Body of pancreas (tissue), 4 donors: ENCODE measurements around the gene C5orf47. TPM values are rescaled to one million over a fixed set of nuclear protein-coding genes. Genes with fewer than 3 reads are reported as not detected.
A peak's percentile ranks its signal among the peaks of the same experiment; 100 is the strongest.

Experiments
- ATAC-seq: fragments of 150-250 bp; one replicate; pipeline ENCODE4 v1.9.1; 2016
- DNase-seq, 4 donors: peaks; one replicate each; pipeline ENCODE4 v3.0.0-alpha.2; 2019
- H3K27ac ChIP-seq, 4 donors: fragments of 200-600 bp; sonication (generic); 1 replicate in 3 of 4; 2 replicates in 1 of 4; pipeline versions ENCODE4 v1.5.1 to v1.6.1; 2016 to 2019; ENCODE audit warnings: mild to moderate bottlenecking in 1 of 4, mixed read lengths in 1 of 4, moderate library complexity in 1 of 4
- H3K27me3 ChIP-seq, 2 donors: fragments of 200-600 bp; sonication (generic); one replicate each; pipeline ENCODE4 v1.6.0; 2016; ENCODE audit warnings: mild to moderate bottlenecking in 1 of 2
- H3K36me3 ChIP-seq, 2 donors: fragments of 200-600 bp; sonication (generic); replicated peaks in 1 of 2; 2 replicates each; pipeline ENCODE4 v1.5.1; 2016; ENCODE audit warnings: low read depth in 2 of 2; ENCODE audit not compliant: insufficient read depth in 1 of 2
- H3K4me1 ChIP-seq: fragments of 200-600 bp; sonication (generic); one replicate; pipeline ENCODE4 v1.6.0; 2016
- H3K4me3 ChIP-seq, 2 donors: fragments of 200-600 bp; sonication (generic); 1 replicate in 1 of 2; 2 replicates in 1 of 2; pipeline ENCODE4 v1.5.1; 2016 to 2019
- H3K9me3 ChIP-seq, 3 donors: fragments of 200-600 bp; sonication (generic); 1 replicate in 2 of 3; 2 replicates in 1 of 3; pipeline ENCODE4 v1.5.1; 2016
- POLR2A ChIP-seq, 3 donors: fragments of 450-650 bp; IDR thresholded peaks; one replicate each; pipeline ENCODE4 v1.6.1; 2016; ENCODE audit warnings: antibody characterized with exemption in 3 of 3, mild to moderate bottlenecking in 2 of 3
- WGBS, 2 donors: methylation state at CpG; one replicate each; pipeline ENCODE4 v1.1.5; 2017; 5-methylcytosine and 5-hydroxymethylcytosine counted together
- intact Hi-C: fragments of 100-400 bp; cut with DNase I; formaldehyde crosslinking; loops from one replicate; pipeline ENCODE4 v1.15.1; 2023
- total RNA-seq, 2 donors: library from RNA; depleted of rRNA; stranded (reverse); fragments of >200 nt; gene quantifications; one replicate each; pipeline ENCODE4 v1.1.0, GENCODE V29; 2016
- TF ChIP-seq, protein P1 (sequence below), 7 experiments: fragments of 450-650 bp in 4 of 7; fragments of 200-600 bp in 3 of 7; sonication (generic) in 3 of 7; IDR thresholded peaks; one replicate each; pipeline ENCODE4 v1.5.1; 2016 to 2019; ENCODE audit warnings: antibody characterized with exemption in 7 of 7

Gene C5orf47
- total RNA-seq, 2 donors from 2014 or later, result not detected

DNA sequence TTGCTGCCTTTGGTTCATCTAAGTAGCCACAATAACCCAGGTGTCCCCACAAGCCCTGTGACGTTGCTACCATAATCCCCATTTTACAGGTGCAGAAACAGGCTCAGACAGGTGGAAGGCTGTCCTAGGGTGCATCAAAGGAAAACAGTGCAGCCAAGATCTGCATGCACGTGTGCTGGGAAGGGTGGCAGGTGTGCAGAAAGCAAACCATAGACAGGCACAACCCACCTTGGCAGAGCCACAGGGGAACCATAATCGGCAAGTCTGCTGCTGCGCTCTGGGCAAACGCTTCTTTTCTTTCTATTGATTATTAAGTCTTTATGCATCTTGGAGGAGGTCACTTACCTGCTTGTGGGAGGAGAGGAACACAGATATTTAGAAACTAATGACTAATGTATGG is 63.7 kb downstream of the C5orf47 start:
- intact Hi-C loops, result no loop called here
- DNase-seq, result peak in 3 of 4 donors; percentile 25 to 61 (median 43)

DNA sequence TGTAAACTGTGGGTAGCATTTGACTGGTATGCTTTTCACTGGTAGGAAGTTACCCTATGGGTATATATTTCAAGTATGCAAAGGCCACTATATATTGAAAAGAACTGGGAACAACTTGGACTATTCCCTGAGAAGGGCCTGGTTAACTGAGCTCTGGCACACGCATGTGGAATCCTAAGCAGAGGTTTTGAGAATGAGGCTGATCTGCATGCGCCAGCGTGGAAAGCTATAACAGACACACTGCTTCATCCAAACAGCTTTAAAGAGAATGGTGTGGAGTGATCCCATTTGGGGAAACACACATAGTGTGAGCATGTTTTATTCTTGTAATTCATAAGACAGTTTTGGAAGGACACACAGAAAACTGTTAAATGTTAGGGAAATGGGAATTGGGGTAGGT is 64.9 kb downstream of the C5orf47 start:
- WGBS, 2 donors, result 94% methylated on average over 3 of the region's 3 CpGs
- ATAC-seq, result no peak
- intact Hi-C loops, result no loop called here

More for the DNA sequence above, 63.7 kb downstream of the C5orf47 start:
- TF ChIP-seq, protein P1, sequence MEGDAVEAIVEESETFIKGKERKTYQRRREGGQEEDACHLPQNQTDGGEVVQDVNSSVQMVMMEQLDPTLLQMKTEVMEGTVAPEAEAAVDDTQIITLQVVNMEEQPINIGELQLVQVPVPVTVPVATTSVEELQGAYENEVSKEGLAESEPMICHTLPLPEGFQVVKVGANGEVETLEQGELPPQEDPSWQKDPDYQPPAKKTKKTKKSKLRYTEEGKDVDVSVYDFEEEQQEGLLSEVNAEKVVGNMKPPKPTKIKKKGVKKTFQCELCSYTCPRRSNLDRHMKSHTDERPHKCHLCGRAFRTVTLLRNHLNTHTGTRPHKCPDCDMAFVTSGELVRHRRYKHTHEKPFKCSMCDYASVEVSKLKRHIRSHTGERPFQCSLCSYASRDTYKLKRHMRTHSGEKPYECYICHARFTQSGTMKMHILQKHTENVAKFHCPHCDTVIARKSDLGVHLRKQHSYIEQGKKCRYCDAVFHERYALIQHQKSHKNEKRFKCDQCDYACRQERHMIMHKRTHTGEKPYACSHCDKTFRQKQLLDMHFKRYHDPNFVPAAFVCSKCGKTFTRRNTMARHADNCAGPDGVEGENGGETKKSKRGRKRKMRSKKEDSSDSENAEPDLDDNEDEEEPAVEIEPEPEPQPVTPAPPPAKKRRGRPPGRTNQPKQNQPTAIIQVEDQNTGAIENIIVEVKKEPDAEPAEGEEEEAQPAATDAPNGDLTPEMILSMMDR (IDR thresholded peaks at IDR 0.05), result no peak
- H3K27me3 ChIP-seq, result no peaks in the 10 kb centered on the region
- no peaks in the 10 kb centered on the region for H3K36me3 ChIP-seq
- H3K4me1 ChIP-seq, result no peaks in the 10 kb centered on the region
- H3K27ac ChIP-seq, result no peak overlapping the region
- ATAC-seq, result no peak
- WGBS, 2 donors, result 40 to 63% methylated on average over 5 of the region's 5 CpGs
- no peaks in the 10 kb centered on the region for H3K9me3 ChIP-seq
- no peak overlapping the region for H3K4me3 ChIP-seq

More for the DNA sequence above, 64.9 kb downstream of the C5orf47 start:
- no peak for DNase-seq
- Histone ChIP-seq H3K4me1 (no peaks in the 10 kb centered on the region), H3K27me3 (no peaks in the 10 kb centered on the region), H3K36me3 (no peaks in the 10 kb centered on the region), H3K9me3 (no peaks in the 10 kb centered on the region), H3K27ac (no peak overlapping the region), H3K4me3 (no peak overlapping the region)
- TF ChIP-seq, protein P1 (IDR thresholded peaks at IDR 0.05), result no peak
- TF ChIP-seq POLR2A (IDR thresholded peaks at IDR 0.05), result no peak

Other genes with a start within 250 kb of the C5orf47 start
- 10 to 100 TPM; 35.3 to 35.6 TPM for gene CPEB4, start 100.8 kb upstream of the C5orf47 start, total RNA-seq
- gene NSG2, start 56.5 kb downstream of the C5orf47 start, total RNA-seq, result 1 to 10 TPM in 1 of 2 donors, not detected in 1; 2.9 TPM